HepG2 (cell line): ENCODE data around the gene ZNF273. TPM values are rescaled to one million over a fixed set of nuclear protein-coding genes. Genes with fewer than 3 reads are reported as not detected.

Experiments used
- GABPB1 ChIP-seq: IDR thresholded peaks from 2 replicates; pipeline ENCODE4 v1.6.1; 2016; ENCODE audit warnings: mild to moderate bottlenecking, missing genetic modification reagents, moderate library complexity, missing compliant biosample characterization
- MTF2 ChIP-seq: sonication (generic); formaldehyde crosslinking; IDR thresholded peaks from 2 replicates; pipeline ENCODE4 v1.5.0; 2020; ENCODE audit warnings: missing genetic modification reagents, borderline replicate concordance
- ZFP91 ChIP-seq: sonication (generic); formaldehyde crosslinking; IDR thresholded peaks from 2 replicates; pipeline ENCODE4 v1.9.0; 2022; ENCODE audit warnings: missing genetic modification reagents, mild to moderate bottlenecking, borderline replicate concordance
- ZFX ChIP-seq: sonication (generic); formaldehyde crosslinking; IDR thresholded peaks from 2 replicates; pipeline ENCODE4 v1.4.0; 2020; ENCODE audit warnings: mild to moderate bottlenecking, low read depth, missing genetic modification reagents, moderate library complexity
- ZNF20 ChIP-seq: sonication (generic); formaldehyde crosslinking; IDR thresholded peaks from 2 replicates; pipeline ENCODE4 v1.4.0; 2020; ENCODE audit warnings: mild to moderate bottlenecking, moderate library complexity, missing genetic modification reagents
- ZNF281 ChIP-seq: sonication (generic); formaldehyde crosslinking; IDR thresholded peaks from 2 replicates; pipeline ENCODE4 v1.4.0; 2020; ENCODE audit warnings: missing genetic modification reagents, borderline replicate concordance
- ZNF768 ChIP-seq: sonication (generic); formaldehyde crosslinking; IDR thresholded peaks from 2 replicates; pipeline ENCODE4 v1.4.0; 2020; ENCODE audit warnings: missing genetic modification reagents
- polyA plus RNA-seq, 8 experiments: library from polyadenylated mRNA; depleted of rRNA in 3 of 8; stranded (reverse) in 7 of 8; unstranded in 1 of 8; fragments of >200 nt; fragmentation: Illumina TruSeq in 4 of 8; extraction: Trizol in 4 of 8; gene quantifications; 2 replicates each; pipeline versions ENCODE4 v1.2.1 to v1.2.3, GENCODE V29; 2011 to 2016; ENCODE audit warnings: low read depth in 4 of 8, missing spikeins in 1 of 8, mixed read lengths in 1 of 8; ENCODE audit not compliant: insufficient read depth in 1 of 8
- total RNA-seq, 5 experiments: library from RNA; depleted of rRNA; stranded (reverse); fragments of >200 nt; fragmentation: Illumina TruSeq; extraction: Trizol; gene quantifications; 2 replicates each; pipeline ENCODE4 v1.2.3, GENCODE V29; 2016; ENCODE audit warnings: low read depth in 1 of 5
- TF ChIP-seq, protein P1 (sequence below): sonication (generic); formaldehyde crosslinking; IDR thresholded peaks from 2 replicates; pipeline ENCODE4 v1.5.1; 2020; ENCODE audit warnings: mild to moderate bottlenecking, missing genetic modification reagents, moderate library complexity
- TF ChIP-seq, protein P2 (sequence below): sonication (generic); formaldehyde crosslinking; IDR thresholded peaks from 2 replicates; pipeline ENCODE4 v1.4.0; 2020; ENCODE audit warnings: missing genetic modification reagents, borderline replicate concordance

The ZNF273 gene
- total and polyA plus RNA-seq, 2 of the 13 experiments (the other 11 are each of a cell fraction or from before 2014, with no cell fraction given), result 1.7 to 5.8 TPM

DNA sequence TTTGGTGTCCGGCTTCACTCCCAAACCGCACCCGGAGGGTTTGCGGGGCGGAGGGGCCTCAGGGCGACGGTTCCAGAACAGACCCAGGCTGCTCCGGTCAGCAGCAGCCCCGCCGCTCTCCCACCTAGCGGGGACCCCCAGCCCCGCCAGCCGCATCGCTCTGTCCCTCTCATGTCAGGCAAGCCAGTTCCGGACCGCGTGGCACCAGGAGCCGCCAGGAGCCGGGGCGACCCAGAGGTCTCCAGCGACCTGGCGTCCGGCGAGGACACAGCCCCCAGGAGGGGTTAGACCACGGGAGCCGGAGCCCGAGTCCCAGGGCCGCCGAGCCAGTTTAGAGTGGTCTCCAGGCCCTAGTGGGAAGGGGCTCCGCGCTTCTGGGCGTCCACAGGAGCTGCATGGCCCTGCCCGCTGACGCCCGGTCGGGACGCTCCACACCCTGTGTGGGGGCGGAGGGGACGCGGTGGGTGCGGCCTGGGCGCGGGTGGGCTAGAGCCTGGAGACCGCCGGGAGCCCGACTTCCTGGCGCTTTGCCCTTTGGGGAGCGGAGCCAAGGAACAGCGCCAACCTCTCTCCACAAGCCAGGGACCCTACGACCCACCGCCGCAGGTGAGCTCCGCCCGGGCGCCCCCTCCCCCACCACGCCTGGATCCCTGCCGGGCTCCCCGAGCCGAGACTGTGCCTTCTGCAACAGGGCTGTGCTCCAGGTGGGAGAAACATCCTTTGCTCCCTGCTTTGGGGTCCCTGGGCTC, 44.4 kb downstream of the ZNF273 start (continued):
- TF ChIP-seq, protein P1, sequence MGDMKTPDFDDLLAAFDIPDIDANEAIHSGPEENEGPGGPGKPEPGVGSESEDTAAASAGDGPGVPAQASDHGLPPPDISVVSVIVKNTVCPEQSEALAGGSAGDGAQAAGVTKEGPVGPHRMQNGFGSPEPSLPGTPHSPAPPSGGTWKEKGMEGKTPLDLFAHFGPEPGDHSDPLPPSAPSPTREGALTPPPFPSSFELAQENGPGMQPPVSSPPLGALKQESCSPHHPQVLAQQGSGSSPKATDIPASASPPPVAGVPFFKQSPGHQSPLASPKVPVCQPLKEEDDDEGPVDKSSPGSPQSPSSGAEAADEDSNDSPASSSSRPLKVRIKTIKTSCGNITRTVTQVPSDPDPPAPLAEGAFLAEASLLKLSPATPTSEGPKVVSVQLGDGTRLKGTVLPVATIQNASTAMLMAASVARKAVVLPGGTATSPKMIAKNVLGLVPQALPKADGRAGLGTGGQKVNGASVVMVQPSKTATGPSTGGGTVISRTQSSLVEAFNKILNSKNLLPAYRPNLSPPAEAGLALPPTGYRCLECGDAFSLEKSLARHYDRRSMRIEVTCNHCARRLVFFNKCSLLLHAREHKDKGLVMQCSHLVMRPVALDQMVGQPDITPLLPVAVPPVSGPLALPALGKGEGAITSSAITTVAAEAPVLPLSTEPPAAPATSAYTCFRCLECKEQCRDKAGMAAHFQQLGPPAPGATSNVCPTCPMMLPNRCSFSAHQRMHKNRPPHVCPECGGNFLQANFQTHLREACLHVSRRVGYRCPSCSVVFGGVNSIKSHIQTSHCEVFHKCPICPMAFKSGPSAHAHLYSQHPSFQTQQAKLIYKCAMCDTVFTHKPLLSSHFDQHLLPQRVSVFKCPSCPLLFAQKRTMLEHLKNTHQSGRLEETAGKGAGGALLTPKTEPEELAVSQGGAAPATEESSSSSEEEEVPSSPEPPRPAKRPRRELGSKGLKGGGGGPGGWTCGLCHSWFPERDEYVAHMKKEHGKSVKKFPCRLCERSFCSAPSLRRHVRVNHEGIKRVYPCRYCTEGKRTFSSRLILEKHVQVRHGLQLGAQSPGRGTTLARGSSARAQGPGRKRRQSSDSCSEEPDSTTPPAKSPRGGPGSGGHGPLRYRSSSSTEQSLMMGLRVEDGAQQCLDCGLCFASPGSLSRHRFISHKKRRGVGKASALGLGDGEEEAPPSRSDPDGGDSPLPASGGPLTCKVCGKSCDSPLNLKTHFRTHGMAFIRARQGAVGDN, result peak; percentile 94
- peak; percentile 44; the same call in 1 of the 2 replicates for TF ChIP-seq ZNF768 (CRISPR knock-in tag)
- TF ChIP-seq, protein P2, sequence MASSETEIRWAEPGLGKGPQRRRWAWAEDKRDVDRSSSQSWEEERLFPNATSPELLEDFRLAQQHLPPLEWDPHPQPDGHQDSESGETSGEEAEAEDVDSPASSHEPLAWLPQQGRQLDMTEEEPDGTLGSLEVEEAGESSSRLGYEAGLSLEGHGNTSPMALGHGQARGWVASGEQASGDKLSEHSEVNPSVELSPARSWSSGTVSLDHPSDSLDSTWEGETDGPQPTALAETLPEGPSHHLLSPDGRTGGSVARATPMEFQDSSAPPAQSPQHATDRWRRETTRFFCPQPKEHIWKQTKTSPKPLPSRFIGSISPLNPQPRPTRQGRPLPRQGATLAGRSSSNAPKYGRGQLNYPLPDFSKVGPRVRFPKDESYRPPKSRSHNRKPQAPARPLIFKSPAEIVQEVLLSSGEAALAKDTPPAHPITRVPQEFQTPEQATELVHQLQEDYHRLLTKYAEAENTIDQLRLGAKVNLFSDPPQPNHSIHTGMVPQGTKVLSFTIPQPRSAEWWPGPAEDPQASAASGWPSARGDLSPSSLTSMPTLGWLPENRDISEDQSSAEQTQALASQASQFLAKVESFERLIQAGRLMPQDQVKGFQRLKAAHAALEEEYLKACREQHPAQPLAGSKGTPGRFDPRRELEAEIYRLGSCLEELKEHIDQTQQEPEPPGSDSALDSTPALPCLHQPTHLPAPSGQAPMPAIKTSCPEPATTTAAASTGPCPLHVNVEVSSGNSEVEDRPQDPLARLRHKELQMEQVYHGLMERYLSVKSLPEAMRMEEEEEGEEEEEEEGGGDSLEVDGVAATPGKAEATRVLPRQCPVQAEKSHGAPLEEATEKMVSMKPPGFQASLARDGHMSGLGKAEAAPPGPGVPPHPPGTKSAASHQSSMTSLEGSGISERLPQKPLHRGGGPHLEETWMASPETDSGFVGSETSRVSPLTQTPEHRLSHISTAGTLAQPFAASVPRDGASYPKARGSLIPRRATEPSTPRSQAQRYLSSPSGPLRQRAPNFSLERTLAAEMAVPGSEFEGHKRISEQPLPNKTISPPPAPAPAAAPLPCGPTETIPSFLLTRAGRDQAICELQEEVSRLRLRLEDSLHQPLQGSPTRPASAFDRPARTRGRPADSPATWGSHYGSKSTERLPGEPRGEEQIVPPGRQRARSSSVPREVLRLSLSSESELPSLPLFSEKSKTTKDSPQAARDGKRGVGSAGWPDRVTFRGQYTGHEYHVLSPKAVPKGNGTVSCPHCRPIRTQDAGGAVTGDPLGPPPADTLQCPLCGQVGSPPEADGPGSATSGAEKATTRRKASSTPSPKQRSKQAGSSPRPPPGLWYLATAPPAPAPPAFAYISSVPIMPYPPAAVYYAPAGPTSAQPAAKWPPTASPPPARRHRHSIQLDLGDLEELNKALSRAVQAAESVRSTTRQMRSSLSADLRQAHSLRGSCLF, result 0 out of 2 replicates have a peak, but pooled peaks have one; percentile 44
- no peak for TF ChIP-seq ZNF20 (CRISPR knock-in tag)
- 0 out of 2 replicates have a peak, but pooled peaks have one; percentile 27 for TF ChIP-seq MTF2 (CRISPR knock-in tag)
- TF ChIP-seq GABPB1, result peak; percentile 49; the same call in 1 of the 2 replicates
- peak; percentile 63 for TF ChIP-seq ZFX (CRISPR knock-in tag)
- TF ChIP-seq ZNF281 (CRISPR knock-in tag), result peak; percentile 80; the same call in 1 of the 2 replicates
- peak; percentile 35; the same call in 1 of the 2 replicates for TF ChIP-seq ZFP91 (CRISPR knock-in tag)
